H1 (cell line): ENCODE measurements around the gene TIMM21. TPM values are rescaled to one million over a fixed set of nuclear protein-coding genes. Genes with fewer than 3 reads are reported as not detected.

Source experiments
- CTCF ChIA-PET: fragments of 300-600 bp; sonication (Branson Sonifier 250); formaldehyde crosslinking; loops from one replicate; lab custom pipeline; 2021; ENCODE audit not compliant: partially characterized antibody; lab: Charles Lee
- POLR2A ChIA-PET: fragments of 300-600 bp; sonication (Branson Sonifier 250); formaldehyde crosslinking; loops from one replicate; lab custom pipeline; 2021; ENCODE audit warnings: inconsistent platforms; ENCODE audit not compliant: partially characterized antibody; lab: Charles Lee
- DNase-seq, 2 experiments: peaks; one replicate each; pipeline versions ENCODE4 v3.0.0 to v3.0.0-alpha.2; 2010 to 2022; ENCODE audit warnings: low spot score in 2 of 2, low read depth in 1 of 2, mixed read lengths in 1 of 2
- FAIRE-seq: peaks from 2 replicates; lab custom pipeline; 2011; peaks lifted over from hg19 to GRCh38; lab: Jason Lieb, UNC
- H2AFZ ChIP-seq: 2 replicates; pipeline ENCODE4 v1.8.1; 2012; ENCODE audit warnings: low read length, inconsistent platforms
- H2AK5ac ChIP-seq: 2 replicates; pipeline ENCODE4 v1.6.1; 2013; ENCODE audit warnings: low read depth, low read length
- H2BK120ac ChIP-seq: replicated peaks from 2 replicates; pipeline ENCODE3; 2013; ENCODE audit warnings: low read depth, low read length, inconsistent platforms
- H2BK12ac ChIP-seq: 2 replicates; pipeline ENCODE4 v1.6.1; 2013; ENCODE audit warnings: low read depth, low read length
- H2BK15ac ChIP-seq: 2 replicates; pipeline ENCODE4 v1.6.1; 2013; ENCODE audit warnings: low read length
- H2BK20ac ChIP-seq: 2 replicates; pipeline ENCODE4 v1.6.1; 2013; ENCODE audit warnings: low read length
- H2BK5ac ChIP-seq: 2 replicates; pipeline ENCODE4 v1.6.1; 2013; ENCODE audit warnings: low read depth, low read length
- H3K14ac ChIP-seq: 2 replicates; pipeline ENCODE4 v1.6.1; 2013; ENCODE audit warnings: inconsistent platforms; ENCODE audit not compliant: insufficient read length
- H3K18ac ChIP-seq: 2 replicates; pipeline ENCODE4 v1.6.1; 2013; ENCODE audit warnings: low read length; ENCODE audit errors: extremely low read depth
- H3K23ac ChIP-seq: 2 replicates; pipeline ENCODE4 v1.6.1; 2013; ENCODE audit warnings: inconsistent platforms; ENCODE audit not compliant: insufficient read length
- H3K23me2 ChIP-seq: 2 replicates; pipeline ENCODE4 v1.6.1; 2013; ENCODE audit warnings: low read depth, low read length
- H3K27ac ChIP-seq: 2 replicates; pipeline ENCODE4 v1.6.1; 2011; ENCODE audit warnings: low read depth, low read length, inconsistent platforms
- H3K27me3 ChIP-seq, 4 experiments: replicated peaks in 1 of 4; 1 replicate in 1 of 4; 2 replicates in 3 of 4; pipeline versions ENCODE4 v1.6.1 to v1.8.1; 2011 to 2013; ENCODE audit warnings: low read length in 3 of 4, mild to moderate bottlenecking in 3 of 4, inconsistent platforms in 2 of 4, mixed read lengths in 2 of 4, moderate library complexity in 1 of 4; ENCODE audit not compliant: control insufficient read depth in 3 of 4, insufficient read depth in 3 of 4; ENCODE audit errors: extremely low read depth in 1 of 4
- H3K36me3 ChIP-seq, 4 experiments: 2 replicates each; pipeline versions ENCODE4 v1.6.1 to v1.8.1; 2011 to 2013; ENCODE audit warnings: mild to moderate bottlenecking in 4 of 4, low read length in 3 of 4, moderate library complexity in 2 of 4, control low read depth in 1 of 4, inconsistent platforms in 1 of 4; ENCODE audit not compliant: insufficient read depth in 4 of 4, control insufficient read depth in 2 of 4
- H3K4ac ChIP-seq: replicated peaks from 2 replicates; pipeline ENCODE3; 2013; ENCODE audit warnings: low read length, low read depth, mixed read lengths, inconsistent platforms; ENCODE audit not compliant: insufficient read length
- H3K4me1 ChIP-seq, 4 experiments: replicated peaks in 1 of 4; 1 replicate in 1 of 4; 2 replicates in 3 of 4; pipeline versions ENCODE4 v1.6.1 to v1.8.1; 2011 to 2013; ENCODE audit warnings: low read length in 3 of 4, inconsistent platforms in 2 of 4, mixed read lengths in 1 of 4; ENCODE audit not compliant: insufficient read depth in 4 of 4, control insufficient read depth in 3 of 4
- H3K4me2 ChIP-seq, 2 experiments: 2 replicates each; pipeline versions ENCODE4 v1.6.1 to v1.8.1; 2011 to 2013; ENCODE audit warnings: low read depth in 2 of 2, low read length in 2 of 2, control low read depth in 1 of 2, inconsistent platforms in 1 of 2, mild to moderate bottlenecking in 1 of 2; ENCODE audit not compliant: insufficient read depth in 1 of 2
- H3K4me3 ChIP-seq, 4 experiments: fragments of 200-600, 300-600 bp in 1 of 4; sonication (generic), shearing (Covaris generic), sonication (Bioruptor Twin) in 1 of 4; 2 replicates each; pipeline versions ENCODE4 v1.5.1 to v1.8.1; 2011 to 2016; ENCODE audit warnings: low read length in 4 of 4, low read depth in 3 of 4, control low read depth in 2 of 4, inconsistent platforms in 2 of 4, mild to moderate bottlenecking in 2 of 4, mixed read lengths in 1 of 4, moderate library complexity in 1 of 4; ENCODE audit not compliant: insufficient read depth in 2 of 4; ENCODE audit errors: extremely low read depth in 1 of 4
- H3K56ac ChIP-seq: replicated peaks from 2 replicates; pipeline ENCODE3; 2013; ENCODE audit warnings: low read depth, mild to moderate bottlenecking, mixed read lengths, low read length, inconsistent platforms; ENCODE audit not compliant: insufficient read length
- H3K79me1 ChIP-seq: 2 replicates; pipeline ENCODE4 v1.6.1; 2013; ENCODE audit warnings: low read depth, low read length, control low read depth
- H3K79me2 ChIP-seq, 2 experiments: 2 replicates each; pipeline versions ENCODE4 v1.6.1 to v1.8.1; 2012 to 2013; ENCODE audit warnings: low read length in 2 of 2, mild to moderate bottlenecking in 2 of 2, inconsistent platforms in 1 of 2; ENCODE audit not compliant: insufficient read depth in 2 of 2, control insufficient read depth in 1 of 2
- H3K9ac ChIP-seq, 4 experiments: replicated peaks in 1 of 4; 1 replicate in 1 of 4; 2 replicates in 3 of 4; pipeline versions ENCODE4 v1.6.1 to v1.8.1; 2011 to 2013; ENCODE audit warnings: low read depth in 3 of 4, low read length in 3 of 4, control low read depth in 2 of 4, mild to moderate bottlenecking in 2 of 4, moderate library complexity in 2 of 4, inconsistent platforms in 1 of 4; ENCODE audit errors: extremely low read depth in 1 of 4
- H3K9me3 ChIP-seq, 2 experiments: 2 replicates each; pipeline versions ENCODE4 v1.6.1 to v1.8.1; 2012 to 2013; ENCODE audit warnings: mild to moderate bottlenecking in 2 of 2, moderate library complexity in 2 of 2, control low read depth in 1 of 2, inconsistent platforms in 1 of 2, low read depth in 1 of 2, low read length in 1 of 2, mixed read lengths in 1 of 2; ENCODE audit not compliant: insufficient read depth in 2 of 2
- H4K20me1 ChIP-seq, 2 experiments: replicated peaks in 1 of 2; 2 replicates each; pipeline versions ENCODE3 to v1.8.1; 2011 to 2013; ENCODE audit warnings: inconsistent platforms in 2 of 2, low read length in 2 of 2, mild to moderate bottlenecking in 1 of 2; ENCODE audit not compliant: insufficient read depth in 2 of 2, control insufficient read depth in 1 of 2
- H4K5ac ChIP-seq: 2 replicates; pipeline ENCODE4 v1.6.1; 2013; ENCODE audit warnings: low read length, low read depth, mixed read lengths, inconsistent platforms; ENCODE audit not compliant: insufficient read length
- H4K8ac ChIP-seq: 2 replicates; pipeline ENCODE4 v1.8.0; 2013; ENCODE audit warnings: mild to moderate bottlenecking, moderate library complexity, low read length, inconsistent platforms; ENCODE audit not compliant: insufficient read depth; ENCODE audit errors: extremely low read depth
- H4K91ac ChIP-seq: replicated peaks from 2 replicates; pipeline ENCODE3; 2013; ENCODE audit warnings: low read length, mixed read lengths, inconsistent platforms; ENCODE audit not compliant: insufficient read length
- EGR1 ChIP-seq: IDR thresholded peaks from 2 replicates; pipeline ENCODE4 v1.6.1; 2011; ENCODE audit warnings: low read depth, low read length, borderline replicate concordance
- KDM4A ChIP-seq: IDR thresholded peaks from one replicate; pipeline ENCODE4 v1.7.1; 2012; ENCODE audit warnings: low read depth, mild to moderate bottlenecking, moderate library complexity, low read length, inconsistent platforms; ENCODE audit not compliant: severe bottlenecking
- KDM5A ChIP-seq: fragments of 200-600 bp; IDR thresholded peaks from 2 replicates; pipeline ENCODE4 v1.7.1; 2012; ENCODE audit warnings: mild to moderate bottlenecking, low read length, inconsistent platforms, mixed read lengths
- POLR2AphosphoS5 ChIP-seq: IDR thresholded peaks from 2 replicates; pipeline ENCODE4 v1.6.1; 2011; ENCODE audit warnings: low read depth, low read length
- RXRA ChIP-seq: IDR thresholded peaks from 2 replicates; pipeline ENCODE4 v1.6.1; 2011; ENCODE audit warnings: low read depth, mild to moderate bottlenecking, low read length, moderate library complexity; ENCODE audit not compliant: insufficient read depth
- SIRT6 ChIP-seq: IDR thresholded peaks from one replicate; pipeline ENCODE4 v1.7.1; 2012; ENCODE audit warnings: low read length, inconsistent platforms
- TAF7 ChIP-seq: optimal IDR thresholded peaks from 2 replicates; pipeline ENCODE3; 2011; ENCODE audit warnings: low read depth, mild to moderate bottlenecking, inconsistent platforms, low read length, moderate library complexity, borderline replicate concordance
- ZNF274 ChIP-seq: IDR thresholded peaks from 2 replicates; pipeline ENCODE4 v1.7.0; 2012; ENCODE audit warnings: low read length, borderline replicate concordance; ENCODE audit errors: extremely low read depth
- WGBS, 2 experiments: shearing (Covaris generic) in 1 of 2; methylation state at CpG; one replicate each; pipeline versions ENCODE4 v1.1.6 to v1.1.7; 2013 to 2015; ENCODE audit warnings: low lambda C conversion rate in 2 of 2, mixed read lengths in 2 of 2, inconsistent platforms in 1 of 2, low coverage in 1 of 2, missing lambda C conversion rate in 1 of 2; ENCODE audit not compliant: insufficient replicate concordance in 2 of 2, insufficient coverage in 1 of 2, insufficient read length in 1 of 2; ENCODE audit errors: extremely low coverage in 1 of 2, missing lambda C conversion rate in 1 of 2; 5-methylcytosine and 5-hydroxymethylcytosine counted together
- polyA plus RNA-seq, 7 experiments: library from polyadenylated mRNA; depleted of rRNA in 3 of 7; stranded (reverse) in 5 of 7; unstranded in 2 of 7; fragments of >200 nt in 5 of 7; fragments of 200-250 nt in 2 of 7; gene quantifications; 1 replicate in 5 of 7; 2 replicates in 1 of 7; 4 replicates in 1 of 7; pipeline versions ENCODE4 v1.2.1 to v1.2.3, GENCODE V29; 2011 to 2013; ENCODE audit warnings: missing spikeins in 2 of 7, mixed read lengths in 2 of 7
- total RNA-seq: library from RNA; stranded (reverse); fragmentation: NEBNext Ultra II Directional; extraction: Animal tissue kit (Norgen Biotek cat#: 25700); gene quantifications from 2 replicates; pipeline ENCODE4 v1.2.1, GENCODE V29; 2021
- TF ChIP-seq, protein P1 (sequence below): IDR thresholded peaks from 2 replicates; pipeline ENCODE4 v1.6.1; 2012; ENCODE audit warnings: inconsistent platforms

The TIMM21 gene
- total and polyA plus RNA-seq, 2 of the 8 experiments (the other 6 are each of a cell fraction or from before 2014, with no cell fraction given), result 27.9 to 43.8 TPM

GRCh38 chr18:74179623-74180199, 31.4 kb downstream of the TIMM21 start:
- no peak overlapping the region for H3K4me3 ChIP-seq
- H3K4me2 ChIP-seq, result no peak overlapping the region
- no peak overlapping the region for H3K56ac ChIP-seq
- no peaks in the 10 kb centered on the region for H3K23me2 ChIP-seq
- no peak overlapping the region for H3K9ac ChIP-seq
- no peak overlapping the region for H2AFZ ChIP-seq
- H3K79me1 ChIP-seq, result no peaks in the 10 kb centered on the region
- FAIRE-seq (no peak), DNase-seq (no peak)
- no peaks in the 10 kb centered on the region for H3K9me3 ChIP-seq
- H2BK5ac ChIP-seq, result no peak overlapping the region
- H3K36me3 ChIP-seq, result no peaks in the 10 kb centered on the region
- peaks cover 0 to 6% (median 3%) of the 10 kb centered on the region in 4 experiments; a peak in 3 of 7 replicates for H3K4me1 ChIP-seq
- TF ChIP-seq KDM5A (no peak), KDM4A (no peak), POLR2AphosphoS5 (no peak), TAF7 (no peak), SIRT6 (no peak), EGR1 (no peak), ZNF274 (no peak), RXRA (no peak)
- TF ChIP-seq, protein P1, sequence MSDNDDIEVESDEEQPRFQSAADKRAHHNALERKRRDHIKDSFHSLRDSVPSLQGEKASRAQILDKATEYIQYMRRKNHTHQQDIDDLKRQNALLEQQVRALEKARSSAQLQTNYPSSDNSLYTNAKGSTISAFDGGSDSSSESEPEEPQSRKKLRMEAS, result no peak
- H3K79me2 ChIP-seq, result no peaks in the 10 kb centered on the region
- no peak overlapping the region for H3K18ac ChIP-seq
- 82% methylated on average over 10 of the region's 10 CpGs; no CpG with 5 or more reads in 1 of the 2 experiments for WGBS, 2 experiments
- H3K27ac ChIP-seq, result no peak overlapping the region
- no peak overlapping the region for H4K91ac ChIP-seq
- no peak overlapping the region for H2BK20ac ChIP-seq
- no peak overlapping the region for H2BK12ac ChIP-seq
- POLR2A ChIA-PET, result no interaction called here
- no peak overlapping the region for H3K4ac ChIP-seq
- no peak overlapping the region for H4K8ac ChIP-seq
- no peak overlapping the region for H3K14ac ChIP-seq
- CTCF ChIA-PET, result interaction anchor here (1.1 kb wide), 1 partner anchor 160 kb away, joined by 3 read pairs; no protein-coding TSS in a partner anchor
- no peaks in the 10 kb centered on the region for H3K27me3 ChIP-seq
- H2AK5ac ChIP-seq, result no peak overlapping the region
- H4K20me1 ChIP-seq, result no peaks in the 10 kb centered on the region
- no peak overlapping the region for H2BK15ac ChIP-seq
- H3K23ac ChIP-seq, result no peak overlapping the region
- no peak overlapping the region for H2BK120ac ChIP-seq
- no peak overlapping the region for H4K5ac ChIP-seq
